HFF-Myc (cell line): ENCODE measurements around the gene CEBPE.

ENCODE experiments used
- DNase-seq: peaks from one replicate; pipeline ENCODE4 v3.0.0-alpha.2; 2011; ENCODE audit warnings: low read depth; ENCODE audit errors: extremely low read depth
- H3K4me3 ChIP-seq: replicated peaks from 2 replicates; pipeline ENCODE4 v1.5.1; 2011; ENCODE audit warnings: low read depth, mild to moderate bottlenecking, control low read depth, low read length
- TF ChIP-seq, protein P1 (sequence below): IDR thresholded peaks from 2 replicates; pipeline ENCODE4 v1.5.1; 2012; ENCODE audit warnings: mild to moderate bottlenecking, low read depth, low read length, control low read depth; ENCODE audit errors: missing control alignments

Gene CEBPE

DNA sequence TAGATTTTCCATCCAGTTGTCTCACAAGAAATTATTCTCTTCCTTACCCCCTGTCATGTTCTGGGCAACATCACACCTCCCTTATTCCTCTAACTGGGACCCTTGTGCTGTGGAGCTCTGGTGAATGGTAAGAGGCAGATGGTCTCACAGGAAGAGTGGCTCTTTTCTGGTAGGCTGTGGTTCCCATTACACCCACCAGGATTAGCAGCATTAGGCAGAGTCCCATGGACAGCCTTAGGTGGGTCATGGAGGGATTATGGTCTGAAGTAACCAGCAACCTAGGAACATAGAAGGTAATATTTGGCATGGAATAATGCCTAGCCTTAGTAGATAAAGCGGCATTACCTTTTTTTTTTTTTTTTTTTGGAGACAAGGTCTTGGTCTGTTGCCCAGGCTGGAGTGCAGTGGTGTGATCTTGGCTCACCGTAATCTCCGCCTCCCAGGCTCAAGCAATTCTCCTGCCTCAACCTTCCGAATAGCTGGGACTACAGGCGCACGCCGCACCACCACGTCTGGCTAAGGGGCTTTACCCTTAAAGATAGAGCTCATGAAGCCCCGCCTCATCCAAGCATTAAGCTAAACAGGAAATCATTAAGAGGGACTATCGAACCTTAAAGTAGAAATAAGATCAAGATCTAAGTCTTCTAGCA is 19.7 kb downstream of the CEBPE start:
- TF ChIP-seq, protein P1, sequence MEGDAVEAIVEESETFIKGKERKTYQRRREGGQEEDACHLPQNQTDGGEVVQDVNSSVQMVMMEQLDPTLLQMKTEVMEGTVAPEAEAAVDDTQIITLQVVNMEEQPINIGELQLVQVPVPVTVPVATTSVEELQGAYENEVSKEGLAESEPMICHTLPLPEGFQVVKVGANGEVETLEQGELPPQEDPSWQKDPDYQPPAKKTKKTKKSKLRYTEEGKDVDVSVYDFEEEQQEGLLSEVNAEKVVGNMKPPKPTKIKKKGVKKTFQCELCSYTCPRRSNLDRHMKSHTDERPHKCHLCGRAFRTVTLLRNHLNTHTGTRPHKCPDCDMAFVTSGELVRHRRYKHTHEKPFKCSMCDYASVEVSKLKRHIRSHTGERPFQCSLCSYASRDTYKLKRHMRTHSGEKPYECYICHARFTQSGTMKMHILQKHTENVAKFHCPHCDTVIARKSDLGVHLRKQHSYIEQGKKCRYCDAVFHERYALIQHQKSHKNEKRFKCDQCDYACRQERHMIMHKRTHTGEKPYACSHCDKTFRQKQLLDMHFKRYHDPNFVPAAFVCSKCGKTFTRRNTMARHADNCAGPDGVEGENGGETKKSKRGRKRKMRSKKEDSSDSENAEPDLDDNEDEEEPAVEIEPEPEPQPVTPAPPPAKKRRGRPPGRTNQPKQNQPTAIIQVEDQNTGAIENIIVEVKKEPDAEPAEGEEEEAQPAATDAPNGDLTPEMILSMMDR = no peak
- H3K4me3 ChIP-seq = no peak overlapping the region
- DNase-seq = no peak

DNA sequence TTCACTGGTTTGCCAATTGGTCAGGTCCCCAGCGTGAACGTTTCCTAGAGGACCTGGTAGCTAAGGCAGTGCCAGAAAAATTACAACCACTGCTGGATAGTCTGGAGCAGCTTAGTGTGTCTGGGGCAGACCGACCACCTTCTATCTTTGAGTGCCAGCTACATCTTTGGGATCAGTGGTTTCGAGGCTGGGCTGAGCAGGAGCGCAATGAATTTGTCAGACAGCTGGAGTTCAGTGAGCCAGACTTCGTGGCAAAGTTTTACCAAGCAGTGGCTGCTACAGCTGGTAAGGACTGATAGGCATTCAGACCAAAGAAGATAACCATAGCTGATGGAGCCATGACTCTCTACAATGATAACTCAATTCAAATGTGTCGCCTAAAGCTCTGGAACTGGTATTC is 21.3 kb downstream of the CEBPE start:
- TF ChIP-seq, protein P1 = no peak
- DNase-seq = no peak
- H3K4me3 ChIP-seq = no peak overlapping the region

DNA sequence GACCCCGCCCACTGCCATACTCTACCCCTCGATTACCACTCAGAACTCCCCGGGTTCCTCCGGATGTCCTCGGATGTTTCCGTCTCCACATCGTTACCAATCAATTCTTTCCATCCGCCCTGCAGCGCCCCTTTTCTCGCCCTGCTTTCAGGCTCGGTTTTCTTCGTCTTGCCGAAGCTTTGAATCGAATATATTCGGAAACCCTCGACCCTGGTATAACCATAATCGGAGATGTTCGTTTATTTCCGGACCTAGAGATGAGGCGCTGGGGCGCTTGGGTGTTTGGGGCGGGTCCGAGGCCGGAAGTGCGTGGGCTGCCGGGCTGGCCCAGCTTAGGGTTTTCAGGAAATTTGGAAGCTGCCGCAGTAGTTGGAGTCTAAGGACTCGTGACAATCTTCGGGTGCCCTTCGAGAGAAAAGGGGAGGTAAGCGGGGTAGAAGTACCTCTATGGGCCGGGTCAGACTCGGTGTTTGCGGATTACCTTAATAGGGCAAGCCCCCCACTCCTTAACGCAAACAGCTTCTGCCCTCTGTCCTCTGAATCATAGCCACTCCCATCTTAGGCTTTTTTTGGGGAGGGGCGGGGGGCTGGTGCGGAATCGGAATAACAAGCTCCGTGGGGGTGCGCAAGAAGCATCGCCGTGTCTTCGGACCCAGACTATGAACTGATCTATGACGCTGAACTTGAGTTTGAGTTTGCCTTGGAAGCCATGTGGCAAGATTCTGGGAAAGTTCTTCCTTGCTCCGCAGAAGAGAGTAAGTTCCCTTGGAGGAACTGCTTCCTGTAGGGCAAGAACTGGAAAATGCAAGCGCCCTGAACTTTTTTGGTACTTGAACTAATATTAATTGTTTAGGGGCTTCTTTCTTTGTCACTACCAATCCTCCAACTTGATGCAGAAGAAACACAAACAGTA is 23.6 kb downstream of the CEBPE start, which contains the start of gene C14orf119:
Gene C14orf119 (plus strand): TSS at position 310 of the 913 bp plus-strand sequence. CDS start 2,154 bp downstream, outside the sequence.
- H3K4me3 ChIP-seq = peak within 1 kb of the TSS; percentile 94
- peak; percentile 98 for DNase-seq

DNA sequence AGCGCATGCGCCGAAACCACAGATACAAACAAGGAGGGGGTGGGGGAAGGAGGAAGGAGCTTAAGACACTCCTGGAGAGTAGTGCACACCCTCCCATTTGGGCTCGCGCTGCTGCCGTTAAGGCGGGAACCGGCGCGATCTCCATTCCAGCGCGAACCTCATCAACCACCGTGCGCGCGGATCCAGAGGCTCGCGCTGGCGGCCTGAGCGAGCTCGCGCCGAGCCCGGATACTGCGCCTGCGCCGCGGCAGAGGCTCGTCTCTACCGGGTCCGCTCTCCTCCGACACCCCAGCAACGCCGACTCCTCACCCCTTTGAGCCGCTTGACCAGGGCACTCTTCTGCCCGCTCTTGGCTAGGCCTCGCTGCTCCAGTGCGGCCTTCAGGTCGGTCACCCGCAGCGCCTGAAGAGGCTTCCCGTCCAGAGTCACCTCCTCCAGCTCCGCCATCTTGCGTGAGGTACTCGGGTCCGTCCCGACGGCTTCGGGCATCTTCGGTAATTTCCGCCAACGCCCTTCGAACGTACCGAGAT is 24.3 kb downstream of the CEBPE start, which contains the start of gene ACIN1:
Gene ACIN1 (minus strand): TSS at position 471 of the 530 bp plus-strand sequence. CDS start 24 bp downstream, at position 447.
- peak; percentile 68 for DNase-seq
- TF ChIP-seq, protein P1 = no peak
- H3K4me3 ChIP-seq = peak within 1 kb of the TSS; percentile 94

More for the DNA sequence above, 23.6 kb downstream of the CEBPE start, which contains the start of gene C14orf119:
- TF ChIP-seq, protein P1 = no peak

DNA sequence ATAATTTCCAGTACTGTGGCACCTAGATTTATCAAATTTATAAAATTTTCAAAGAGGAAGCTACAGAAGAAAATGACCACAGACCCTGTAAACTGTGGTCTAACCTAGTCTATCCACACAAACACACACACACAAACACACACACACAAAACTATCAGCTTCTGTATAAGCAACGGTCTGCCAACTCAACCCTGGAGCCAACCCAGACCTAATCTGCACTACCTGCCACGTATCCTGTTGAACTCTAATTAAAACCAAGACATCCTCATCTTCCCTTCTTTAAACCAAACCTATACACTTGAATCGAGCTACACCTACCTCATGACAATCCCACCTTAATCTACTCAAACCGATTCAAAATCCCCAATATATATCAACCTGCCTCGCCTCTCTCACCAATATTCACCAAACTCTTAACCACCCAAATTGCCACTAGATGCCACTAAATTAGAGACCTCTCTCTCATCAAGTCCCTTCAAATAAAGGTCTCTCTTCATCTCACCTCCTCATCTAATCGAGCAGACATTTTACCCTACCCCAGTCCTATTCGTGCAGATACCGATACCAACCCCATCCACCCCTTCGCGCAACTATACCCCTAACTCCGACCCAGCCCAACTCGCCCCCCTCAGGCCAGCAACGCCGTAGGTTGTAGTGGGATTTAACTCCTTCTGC is 24.9 kb downstream of the CEBPE start:
- DNase-seq = no peak
- TF ChIP-seq, protein P1 = no peak
- H3K4me3 ChIP-seq = peak overlapping the region; percentile 94

DNA sequence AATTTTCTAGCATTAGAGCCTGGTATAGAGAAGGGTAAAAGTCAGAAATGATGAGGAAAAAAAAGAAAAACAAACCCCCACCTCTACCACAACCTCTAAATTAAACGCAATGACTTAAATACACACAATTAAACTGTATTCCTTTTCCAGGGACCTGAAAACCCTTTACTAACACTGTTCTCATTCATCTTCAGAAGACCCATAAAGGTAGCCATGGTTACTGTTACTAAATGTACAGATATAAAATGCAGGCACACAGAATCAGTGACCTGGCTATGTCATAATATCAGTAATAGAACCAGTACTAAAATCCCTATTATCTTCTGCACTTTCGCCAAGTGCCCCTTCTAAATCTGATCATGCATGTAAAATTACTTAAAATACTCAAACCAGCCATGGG is 25.5 kb downstream of the CEBPE start:
- peak overlapping the region; percentile 94 for H3K4me3 ChIP-seq
- no peak for DNase-seq
- TF ChIP-seq, protein P1 = no peak
